Measurements from ENCODE around the gene CCDC192.

DNA sequence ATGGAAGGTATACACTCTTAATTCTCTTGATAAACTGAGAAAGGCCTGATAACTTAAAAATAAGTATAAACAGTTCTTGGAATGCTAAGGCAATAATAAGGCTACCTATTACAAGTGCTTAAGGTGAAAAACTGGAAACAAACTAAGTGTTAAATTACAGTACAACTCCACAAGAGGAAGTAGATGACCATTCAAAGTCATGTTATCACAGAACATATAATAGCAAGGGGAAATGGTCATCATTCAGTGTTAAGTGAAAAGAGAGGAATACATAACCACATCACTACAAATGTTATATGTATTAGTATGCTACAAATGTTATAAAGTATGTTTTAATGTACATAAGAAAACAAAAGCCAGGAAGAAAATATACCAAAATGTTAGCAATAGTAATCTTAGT is 135.9 kb downstream of the CCDC192 start:
- TF ChIP-seq POLR2A (IDR thresholded peaks at IDR 0.05), result no peak
- TF ChIP-seq, protein P1, sequence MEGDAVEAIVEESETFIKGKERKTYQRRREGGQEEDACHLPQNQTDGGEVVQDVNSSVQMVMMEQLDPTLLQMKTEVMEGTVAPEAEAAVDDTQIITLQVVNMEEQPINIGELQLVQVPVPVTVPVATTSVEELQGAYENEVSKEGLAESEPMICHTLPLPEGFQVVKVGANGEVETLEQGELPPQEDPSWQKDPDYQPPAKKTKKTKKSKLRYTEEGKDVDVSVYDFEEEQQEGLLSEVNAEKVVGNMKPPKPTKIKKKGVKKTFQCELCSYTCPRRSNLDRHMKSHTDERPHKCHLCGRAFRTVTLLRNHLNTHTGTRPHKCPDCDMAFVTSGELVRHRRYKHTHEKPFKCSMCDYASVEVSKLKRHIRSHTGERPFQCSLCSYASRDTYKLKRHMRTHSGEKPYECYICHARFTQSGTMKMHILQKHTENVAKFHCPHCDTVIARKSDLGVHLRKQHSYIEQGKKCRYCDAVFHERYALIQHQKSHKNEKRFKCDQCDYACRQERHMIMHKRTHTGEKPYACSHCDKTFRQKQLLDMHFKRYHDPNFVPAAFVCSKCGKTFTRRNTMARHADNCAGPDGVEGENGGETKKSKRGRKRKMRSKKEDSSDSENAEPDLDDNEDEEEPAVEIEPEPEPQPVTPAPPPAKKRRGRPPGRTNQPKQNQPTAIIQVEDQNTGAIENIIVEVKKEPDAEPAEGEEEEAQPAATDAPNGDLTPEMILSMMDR (IDR thresholded peaks at IDR 0.05), result no peak
